ENCODE data around the gene TOMT.

TOMT gene

DNA sequence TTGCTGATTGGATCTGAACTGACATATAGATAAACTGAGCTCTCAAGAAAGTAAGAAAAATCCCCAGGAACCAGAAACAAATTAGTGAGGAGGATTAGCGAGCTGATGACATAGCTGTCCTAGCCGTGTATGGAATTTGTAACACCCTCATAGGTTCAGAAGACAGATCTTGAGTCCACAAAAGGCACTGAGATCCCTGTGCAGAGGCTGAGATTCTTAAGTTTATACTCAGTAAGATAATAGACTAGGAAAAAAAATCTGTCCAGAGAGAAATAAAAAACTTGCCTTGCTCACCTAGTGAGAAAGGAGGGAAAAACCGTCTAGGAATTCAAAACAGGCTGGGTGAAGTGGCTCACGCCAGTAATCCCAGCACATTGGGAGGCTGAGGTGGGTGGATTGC is 30.0 kb upstream of the TOMT start:
- H3K27ac ChIP-seq: no peak overlapping the region
- in situ Hi-C loops (cut with HindIII; ENCODE audit: low pct_ligation_motif_present, low sequenced_read_pairs): no loop called here
- DNase-seq: no peak

GRCh38 chr11:72078477-72078876 is 27.2 kb upstream of the TOMT start:
- in situ Hi-C loops (cut with HindIII; ENCODE audit: low pct_ligation_motif_present, low sequenced_read_pairs): no loop called here
- no peak for TF ChIP-seq CTCF (IDR thresholded peaks at IDR 0.05; ENCODE audit: low read depth, low read length, missing control alignments)
- Histone ChIP-seq H3K27me3 (replicated peaks) (no peaks in the 10 kb centered on the region), H3K27ac (peak overlapping the region; percentile 14), H3K4me3 (ENCODE audit: low read depth, low read length) (no peak overlapping the region), H3K36me3 (replicated peaks) (no peaks in the 10 kb centered on the region)
- no peak for DNase-seq

More for the DNA sequence above, 30.0 kb upstream of the TOMT start:
- H3K4me3 ChIP-seq (ENCODE audit: low read depth, low read length): no peak overlapping the region
- H3K36me3 ChIP-seq (replicated peaks): no peaks in the 10 kb centered on the region
- no peaks in the 10 kb centered on the region for H3K27me3 ChIP-seq (replicated peaks)
- no peak for TF ChIP-seq CTCF (IDR thresholded peaks at IDR 0.05; ENCODE audit: low read depth, low read length, missing control alignments)

DNA sequence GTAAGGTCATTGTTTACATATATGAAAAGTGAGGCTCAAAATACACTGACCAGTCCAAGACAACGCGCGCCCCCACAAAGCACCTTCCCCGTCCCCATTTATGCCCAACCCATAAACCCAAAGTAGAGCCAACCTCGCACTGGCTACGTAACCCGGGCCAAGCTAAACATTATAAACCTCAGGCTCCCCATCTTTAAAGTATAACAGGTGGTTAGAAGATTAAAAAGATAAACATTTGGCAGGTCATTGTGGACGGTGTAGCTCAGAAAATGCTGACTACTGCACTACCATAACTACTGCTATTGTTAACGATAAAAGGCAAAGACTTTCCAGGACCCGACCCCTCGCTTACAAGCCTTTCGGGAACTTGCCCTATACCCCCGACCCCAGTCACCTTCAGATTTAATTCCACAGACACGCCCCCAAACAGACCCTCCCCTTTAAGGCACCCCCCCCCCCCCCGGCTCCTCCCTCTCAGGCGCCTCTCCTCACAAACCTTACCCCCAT is 25.9 kb upstream of the TOMT start:
- Histone ChIP-seq H3K27ac (peak overlapping the region; percentile 52), H3K4me3 (ENCODE audit: low read depth, low read length) (peak overlapping the region; percentile 65), H3K27me3 (replicated peaks) (no peaks in the 10 kb centered on the region), H3K36me3 (replicated peaks) (no peaks in the 10 kb centered on the region)
- no peak for TF ChIP-seq CTCF (IDR thresholded peaks at IDR 0.05; ENCODE audit: low read depth, low read length, missing control alignments)
- DNase-seq: no peak
- in situ Hi-C loops (cut with HindIII; ENCODE audit: low pct_ligation_motif_present, low sequenced_read_pairs): no loop called here

GRCh38 chr11:72080326-72081183 is 25.2 kb upstream of the TOMT start, which contains the start of the genes LRRC51 and NUMA1:
Gene LRRC51 (plus strand): TSS chr11:72080850. CDS start chr11:72089084, 8,234 bp downstream.
Gene NUMA1 (minus strand): TSS chr11:72080542. CDS start chr11:72035943, 44,599 bp downstream.
- H3K4me3 ChIP-seq (ENCODE audit: low read depth, low read length): peak within 1 kb of the TSS; percentile 65
- no peaks in the 10 kb centered on the region for H3K27me3 ChIP-seq (replicated peaks)
- DNase-seq: peak; percentile 100
- peak within 1 kb of the TSS; percentile 77 for H3K27ac ChIP-seq
- H3K36me3 ChIP-seq (replicated peaks): no peaks in the 10 kb centered on the region
- no peak for TF ChIP-seq CTCF (IDR thresholded peaks at IDR 0.05; ENCODE audit: low read depth, low read length, missing control alignments)
- in situ Hi-C loops (cut with HindIII; ENCODE audit: low pct_ligation_motif_present, low sequenced_read_pairs): no loop called here

DNA sequence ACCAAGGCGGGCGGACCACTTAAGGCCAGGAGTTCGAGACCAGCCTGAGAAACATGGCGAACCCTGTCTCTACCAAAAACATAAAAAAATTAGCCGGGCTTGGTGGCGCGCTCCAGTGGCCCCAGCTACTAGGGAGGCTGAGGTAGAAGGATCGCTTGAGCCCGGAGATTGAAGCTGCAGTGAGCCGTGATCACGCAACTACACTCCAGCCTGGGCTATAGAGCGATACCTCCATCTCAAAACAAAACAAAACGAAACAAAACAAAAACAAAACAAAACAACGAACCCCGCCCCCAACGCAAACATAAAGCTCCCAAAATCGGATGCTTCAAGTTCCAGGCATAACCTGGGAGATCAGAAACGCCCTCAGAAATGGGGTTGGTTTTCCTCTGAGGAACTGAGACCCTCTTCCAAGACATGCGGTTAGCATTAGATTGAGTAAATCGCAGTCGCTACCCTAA is 24.5 kb upstream of the TOMT start:
- no peaks in the 10 kb centered on the region for H3K36me3 ChIP-seq (replicated peaks)
- H3K4me3 ChIP-seq (ENCODE audit: low read depth, low read length): peak overlapping the region; percentile 56
- TF ChIP-seq CTCF (IDR thresholded peaks at IDR 0.05; ENCODE audit: low read depth, low read length, missing control alignments): no peak
- no peaks in the 10 kb centered on the region for H3K27me3 ChIP-seq (replicated peaks)
- in situ Hi-C loops (cut with HindIII; ENCODE audit: low pct_ligation_motif_present, low sequenced_read_pairs): no loop called here
- DNase-seq: no peak
- peak overlapping the region; percentile 77 for H3K27ac ChIP-seq

Measured in brain microvascular endothelial cell (primary cell).